ENCODE results near the gene TTI1.
"Not testable (repeated sequence)": the region's sequence is repeated elsewhere in the genome, so short reads cannot be mapped to it uniquely, and the experiment has no call there.

The TTI1 gene

GRCh38 chr20:37970856-37971245, 62.4 kb downstream of the TTI1 start:
- Histone ChIP-seq H3K79me1 (ENCODE audit: low read length) (no peaks in the 10 kb centered on the region), H3K4me1 (ENCODE audit: control insufficient read depth, low read depth, low read length) (peaks cover 2% of the 10 kb centered on the region), H3K27me3 (ENCODE audit: insufficient read depth, low read length, poor library complexity) (no peaks in the 10 kb centered on the region), H2AK5ac (ENCODE audit: low read length) (no peak overlapping the region), H3K56ac (ENCODE audit: low read length) (no peak overlapping the region), H3K4me2 (ENCODE audit: low read length) (no peak overlapping the region), H4K8ac (ENCODE audit: low read depth, low read length) (no peak overlapping the region), H2BK120ac (ENCODE audit: low read depth, low read length) (no peak overlapping the region), H3K18ac (ENCODE audit: low read length) (no peak overlapping the region), H2BK15ac (replicated peaks; ENCODE audit: low read depth) (no peak overlapping the region), H3K36me3 (ENCODE audit: control insufficient read depth, insufficient read depth, low read length) (no peaks in the 10 kb centered on the region), H3K27ac (ENCODE audit: low read depth, low read length) (no peak overlapping the region), H3K23ac (ENCODE audit: low read length) (no peak overlapping the region), H3K4ac (ENCODE audit: low read depth, low read length) (no peak overlapping the region), H3K79me2 (ENCODE audit: control insufficient read depth, insufficient read depth, low read length) (no peaks in the 10 kb centered on the region), H2BK5ac (ENCODE audit: low read length) (no peak overlapping the region), H3K4me3 (ENCODE audit: low read length) (peak overlapping the region; percentile 19), H3K9ac (ENCODE audit: low read length) (no peak overlapping the region), H4K5ac (ENCODE audit: low read length) (no peak overlapping the region)
- DNase-seq = no peak

DNA sequence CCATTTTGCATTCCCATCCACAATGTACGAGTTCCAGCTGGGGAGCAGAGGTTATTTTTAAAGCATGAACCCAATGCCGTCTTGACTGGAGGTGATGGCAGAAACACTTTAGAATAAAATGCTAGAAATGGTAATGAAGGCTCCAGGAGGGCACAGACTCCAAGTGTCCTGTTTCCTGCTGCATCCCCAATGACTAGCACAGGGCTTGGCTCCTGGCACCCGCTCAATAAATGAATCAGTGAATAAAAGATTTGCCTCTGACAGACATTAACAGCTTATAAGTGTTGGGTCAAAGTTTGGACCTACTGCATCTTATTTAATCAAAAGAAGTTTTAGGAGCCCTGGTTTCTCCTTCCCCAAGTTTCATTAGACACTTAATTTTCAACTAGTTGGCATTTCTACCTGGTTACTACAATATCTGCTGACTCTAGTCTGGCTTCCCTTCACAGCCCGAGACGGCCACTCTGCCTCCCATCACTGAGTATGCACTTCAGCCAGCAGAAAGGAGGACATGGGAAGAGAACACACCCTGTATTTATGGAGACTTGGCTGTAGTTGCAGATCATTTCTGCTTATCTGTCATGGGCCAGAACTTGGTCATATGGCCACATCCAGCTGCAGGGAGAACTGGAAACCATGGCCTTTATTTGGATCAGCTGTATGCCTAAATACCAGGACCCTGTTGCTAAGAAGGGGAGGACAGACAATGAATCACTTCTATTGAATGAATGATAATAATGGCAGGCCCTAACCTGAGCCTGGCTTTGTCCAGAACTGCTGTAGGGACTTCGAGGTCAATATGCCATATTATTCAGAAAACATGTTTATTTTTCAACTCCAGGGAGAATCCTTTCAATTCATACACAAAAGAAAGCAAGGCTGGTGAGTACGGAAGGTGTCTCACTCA, 63.1 kb downstream of the TTI1 start:
- Histone ChIP-seq H3K18ac (ENCODE audit: low read length) (no peak overlapping the region), H3K79me1 (ENCODE audit: low read length) (no peaks in the 10 kb centered on the region), H3K9ac (ENCODE audit: low read length) (no peak overlapping the region), H4K8ac (ENCODE audit: low read depth, low read length) (no peak overlapping the region), H3K4me3 (ENCODE audit: low read length) (no peak overlapping the region), H3K23ac (ENCODE audit: low read length) (no peak overlapping the region), H3K56ac (ENCODE audit: low read length) (no peak overlapping the region), H3K27ac (ENCODE audit: low read depth, low read length) (no peak overlapping the region), H3K27me3 (ENCODE audit: insufficient read depth, low read length, poor library complexity) (no peaks in the 10 kb centered on the region), H3K36me3 (ENCODE audit: control insufficient read depth, insufficient read depth, low read length) (no peaks in the 10 kb centered on the region), H2BK15ac (replicated peaks; ENCODE audit: low read depth) (no peak overlapping the region), H2BK120ac (ENCODE audit: low read depth, low read length) (no peak overlapping the region), H3K4me1 (ENCODE audit: control insufficient read depth, low read depth, low read length) (peaks cover 2% of the 10 kb centered on the region), H3K4me2 (ENCODE audit: low read length) (no peak overlapping the region), H3K79me2 (ENCODE audit: control insufficient read depth, insufficient read depth, low read length) (no peaks in the 10 kb centered on the region), H2BK5ac (ENCODE audit: low read length) (no peak overlapping the region), H4K5ac (ENCODE audit: low read length) (no peak overlapping the region), H3K4ac (ENCODE audit: low read depth, low read length) (no peak overlapping the region), H2AK5ac (ENCODE audit: low read length) (no peak overlapping the region)
- no CpG with 5 or more reads among the region's 7 CpGs for WGBS (ENCODE audit: extremely low coverage, insufficient coverage, low lambda C conversion rate)
- no peak for DNase-seq

GRCh38 chr20:37968841-37969401, 64.3 kb downstream of the TTI1 start:
- Histone ChIP-seq H2AK5ac (ENCODE audit: low read length) (no peak overlapping the region), H2BK120ac (ENCODE audit: low read depth, low read length) (no peak overlapping the region), H3K27me3 (ENCODE audit: insufficient read depth, low read length, poor library complexity) (no peaks in the 10 kb centered on the region), H4K8ac (ENCODE audit: low read depth, low read length) (no peak overlapping the region), H3K36me3 (ENCODE audit: control insufficient read depth, insufficient read depth, low read length) (no peaks in the 10 kb centered on the region), H3K18ac (ENCODE audit: low read length) (no peak overlapping the region), H3K4me1 (ENCODE audit: control insufficient read depth, low read depth, low read length) (peaks cover 2% of the 10 kb centered on the region), H3K27ac (ENCODE audit: low read depth, low read length) (no peak overlapping the region), H3K4ac (ENCODE audit: low read depth, low read length) (no peak overlapping the region), H3K56ac (ENCODE audit: low read length) (peak overlapping the region; percentile 34), H2BK5ac (ENCODE audit: low read length) (no peak overlapping the region), H3K4me3 (ENCODE audit: low read length) (no peak overlapping the region), H4K5ac (ENCODE audit: low read length) (no peak overlapping the region), H3K79me2 (ENCODE audit: control insufficient read depth, insufficient read depth, low read length) (no peaks in the 10 kb centered on the region), H3K4me2 (ENCODE audit: low read length) (no peak overlapping the region), H2BK15ac (replicated peaks; ENCODE audit: low read depth) (no peak overlapping the region), H3K9ac (ENCODE audit: low read length) (no peak overlapping the region), H3K79me1 (ENCODE audit: low read length) (no peaks in the 10 kb centered on the region), H3K23ac (ENCODE audit: low read length) (no peak overlapping the region)
- DNase-seq = peak; percentile 66
- no CpG with 5 or more reads among the region's 6 CpGs for WGBS (ENCODE audit: extremely low coverage, insufficient coverage, low lambda C conversion rate)

DNA sequence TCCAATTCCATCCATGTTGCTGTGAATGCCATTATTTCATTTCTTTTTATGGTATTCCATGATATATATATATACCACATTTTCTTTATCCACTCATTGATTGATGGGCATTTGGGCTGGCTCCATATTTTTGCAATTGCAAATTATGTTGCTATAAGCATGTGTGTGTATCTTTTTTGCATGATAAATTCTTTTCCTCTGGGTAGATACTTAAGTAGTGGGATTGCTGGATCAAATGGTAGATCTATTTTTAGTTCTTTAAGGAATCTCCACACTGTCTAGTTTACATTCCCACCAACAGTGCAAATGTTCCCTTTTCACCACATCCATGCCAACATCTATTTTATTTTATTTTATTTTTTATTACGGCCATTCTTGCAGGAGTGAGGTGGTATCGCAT, 69.8 kb downstream of the TTI1 start:
- DNase-seq; H3K27ac ChIP-seq (ENCODE audit: low read depth, low read length); H3K4ac ChIP-seq (ENCODE audit: low read depth, low read length); H2BK120ac ChIP-seq (ENCODE audit: low read depth, low read length); H3K36me3 ChIP-seq (ENCODE audit: control insufficient read depth, insufficient read depth, low read length); H4K5ac ChIP-seq (ENCODE audit: low read length); H3K18ac ChIP-seq (ENCODE audit: low read length); H3K4me1 ChIP-seq (ENCODE audit: control insufficient read depth, low read depth, low read length); H3K9ac ChIP-seq (ENCODE audit: low read length); H3K23ac ChIP-seq (ENCODE audit: low read length); H3K4me2 ChIP-seq (ENCODE audit: low read length); H2BK15ac ChIP-seq (replicated peaks; ENCODE audit: low read depth); H3K27me3 ChIP-seq (ENCODE audit: insufficient read depth, low read length, poor library complexity); H3K79me2 ChIP-seq (ENCODE audit: control insufficient read depth, insufficient read depth, low read length); H3K4me3 ChIP-seq (ENCODE audit: low read length); H3K79me1 ChIP-seq (ENCODE audit: low read length); H2AK5ac ChIP-seq (ENCODE audit: low read length); H3K56ac ChIP-seq (ENCODE audit: low read length); H4K8ac ChIP-seq (ENCODE audit: low read depth, low read length); H2BK5ac ChIP-seq (ENCODE audit: low read length): not testable (repeated sequence)
- WGBS (ENCODE audit: extremely low coverage, insufficient coverage, low lambda C conversion rate) = no CpG with 5 or more reads among the region's 2 CpGs

DNA sequence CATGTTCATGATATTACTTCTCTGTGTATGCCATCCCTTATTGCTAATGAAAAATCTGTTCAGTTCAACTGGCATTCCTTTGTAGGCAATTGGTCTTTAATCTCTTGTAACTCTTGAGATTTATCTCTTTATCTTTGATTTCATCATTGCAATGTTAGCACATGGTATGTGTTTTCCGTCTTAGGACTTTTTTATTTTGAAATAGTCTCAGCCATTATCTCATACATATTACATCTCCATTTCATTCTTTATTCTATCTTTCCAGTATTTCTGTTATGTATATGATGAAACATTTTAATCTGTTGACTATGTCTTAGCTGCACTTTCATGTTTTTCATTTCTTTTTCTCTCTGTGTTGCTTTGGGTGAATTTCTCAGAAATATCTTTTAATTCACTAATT, 72.2 kb downstream of the TTI1 start:
- H3K79me2 ChIP-seq (ENCODE audit: control insufficient read depth, insufficient read depth, low read length) = no peaks in the 10 kb centered on the region
- no peak overlapping the region for H3K27ac ChIP-seq (ENCODE audit: low read depth, low read length)
- no peak overlapping the region for H3K4me3 ChIP-seq (ENCODE audit: low read length)
- WGBS (ENCODE audit: extremely low coverage, insufficient coverage, low lambda C conversion rate) = no CpG with 5 or more reads among the region's 1 CpG
- no peaks in the 10 kb centered on the region for H3K4me1 ChIP-seq (ENCODE audit: control insufficient read depth, low read depth, low read length)
- H3K79me1 ChIP-seq (ENCODE audit: low read length) = no peaks in the 10 kb centered on the region
- no peak overlapping the region for H2BK15ac ChIP-seq (replicated peaks; ENCODE audit: low read depth)
- no peak overlapping the region for H2BK5ac ChIP-seq (ENCODE audit: low read length)
- H3K9ac ChIP-seq (ENCODE audit: low read length) = no peak overlapping the region
- DNase-seq = no peak
- H3K36me3 ChIP-seq (ENCODE audit: control insufficient read depth, insufficient read depth, low read length) = no peaks in the 10 kb centered on the region
- H3K27me3 ChIP-seq (ENCODE audit: insufficient read depth, low read length, poor library complexity) = no peaks in the 10 kb centered on the region
- no peak overlapping the region for H3K4ac ChIP-seq (ENCODE audit: low read depth, low read length)
- no peak overlapping the region for H3K56ac ChIP-seq (ENCODE audit: low read length)
- H2BK120ac ChIP-seq (ENCODE audit: low read depth, low read length) = no peak overlapping the region
- no peak overlapping the region for H4K8ac ChIP-seq (ENCODE audit: low read depth, low read length)
- no peak overlapping the region for H3K23ac ChIP-seq (ENCODE audit: low read length)
- no peak overlapping the region for H3K4me2 ChIP-seq (ENCODE audit: low read length)
- H2AK5ac ChIP-seq (ENCODE audit: low read length) = no peak overlapping the region
- no peak overlapping the region for H3K18ac ChIP-seq (ENCODE audit: low read length)
- no peak overlapping the region for H4K5ac ChIP-seq (ENCODE audit: low read length)
